Tibial artery (tissue), 4 donors: Measurements from ENCODE around the gene BFSP2.

Experiments
- DNase-seq, 2 donors: peaks; one replicate each; pipeline ENCODE4 v3.0.0-alpha.2; 2019
- H3K27ac ChIP-seq, 2 donors: fragments of 200-600 bp; sonication (generic) in 1 of 2; 1 replicate in 1 of 2; 2 replicates in 1 of 2; pipeline ENCODE4 v1.5.1; 2018 to 2019; ENCODE audit warnings: mild to moderate bottlenecking in 1 of 2
- H3K27me3 ChIP-seq, 2 donors: fragments of 200-600 bp; sonication (generic) in 1 of 2; one replicate each; pipeline versions ENCODE4 v1.5.1 to v1.6.0; 2016 to 2019
- H3K36me3 ChIP-seq, 3 donors: fragments of 200-600 bp; sonication (generic) in 2 of 3; one replicate each; pipeline ENCODE4 v1.5.1; 2016 to 2019; ENCODE audit warnings: mild to moderate bottlenecking in 2 of 3
- H3K4me1 ChIP-seq, 4 donors: fragments of 200-600 bp; sonication (generic) in 2 of 4; 1 replicate in 3 of 4; 2 replicates in 1 of 4; pipeline ENCODE4 v1.5.1; 2016 to 2019
- H3K4me3 ChIP-seq, 2 donors: fragments of 200-600 bp; sonication (generic) in 1 of 2; 1 replicate in 1 of 2; 2 replicates in 1 of 2; pipeline ENCODE4 v1.5.1; 2018 to 2019; ENCODE audit warnings: mild to moderate bottlenecking in 2 of 2
- H3K9me3 ChIP-seq, 3 donors: fragments of 200-600 bp; sonication (generic) in 1 of 3; one replicate each; pipeline ENCODE4 v1.5.1; 2016 to 2019
- CTCF ChIP-seq, 2 experiments: fragments of 200-600 bp in 1 of 2; fragments of 450-650 bp in 1 of 2; IDR thresholded peaks; one replicate each; pipeline ENCODE4 v1.5.1; 2017 to 2019; ENCODE audit warnings: antibody characterized with exemption in 2 of 2, mild to moderate bottlenecking in 1 of 2, moderate library complexity in 1 of 2
- intact Hi-C: fragments of 100-400 bp; cut with DNase I; formaldehyde crosslinking; loops from one replicate; pipeline ENCODE4 v1.15.0; 2023; ENCODE audit warnings: low total_unique reads

The BFSP2 gene

DNA sequence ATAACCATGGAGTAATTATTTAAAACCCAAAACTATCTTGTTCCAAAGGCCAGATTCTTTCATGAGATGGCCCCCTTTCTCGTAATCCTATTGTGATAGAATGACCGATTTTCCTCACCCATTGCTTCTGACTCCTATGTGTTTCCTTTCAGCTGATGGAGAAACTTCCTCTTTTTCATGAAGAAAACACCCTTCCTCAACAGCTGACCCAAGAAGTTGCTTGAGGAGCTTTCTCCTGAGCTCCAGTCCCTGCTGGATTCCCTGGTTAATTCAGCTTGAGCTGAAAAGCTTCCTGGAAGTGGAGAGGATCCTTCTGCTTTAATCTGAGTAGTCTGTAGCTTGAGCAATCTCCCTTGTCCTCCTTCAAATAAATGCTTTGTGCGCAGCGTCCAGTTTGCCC is 75.0 kb downstream of the BFSP2 start:
- H3K4me3 ChIP-seq, result no peak overlapping the region
- DNase-seq, result no peak
- no peaks in the 10 kb centered on the region for H3K36me3 ChIP-seq
- H3K4me1 ChIP-seq, result peaks cover 0 to 15% (median 7%) of the 10 kb centered on the region in 4 donors
- TF ChIP-seq CTCF (IDR thresholded peaks at IDR 0.05), result no peak
- H3K27me3 ChIP-seq, result no peaks in the 10 kb centered on the region
- H3K9me3 ChIP-seq, result no peaks in the 10 kb centered on the region
- intact Hi-C loops, result no loop called here
- no peak overlapping the region for H3K27ac ChIP-seq

- Histone ChIP-seq H3K4me3 (no peak overlapping the region), H3K27ac (no peak overlapping the region), H3K36me3 (no peaks in the 10 kb centered on the region), H3K9me3 (no peaks in the 10 kb centered on the region), H3K27me3 (no peaks in the 10 kb centered on the region), H3K4me1 (peaks cover 0 to 11% (median 7%) of the 10 kb centered on the region in 4 donors)
- TF ChIP-seq CTCF (IDR thresholded peaks at IDR 0.05), result no peak
- no peak for DNase-seq
- intact Hi-C loops, result no loop called here
Measured at GRCh38 chr3:133475245-133476010, 75.6 kb downstream of the BFSP2 start.

- no peaks in the 10 kb centered on the region for H3K27me3 ChIP-seq
- peaks cover 0 to 11% (median 7%) of the 10 kb centered on the region in 4 donors for H3K4me1 ChIP-seq
- no peaks in the 10 kb centered on the region for H3K36me3 ChIP-seq
- H3K27ac ChIP-seq, result no peak overlapping the region
- TF ChIP-seq CTCF (IDR thresholded peaks at IDR 0.05), result no peak
- H3K4me3 ChIP-seq, result no peak overlapping the region
- intact Hi-C loops, result no loop called here
- DNase-seq, result no peak
- no peaks in the 10 kb centered on the region for H3K9me3 ChIP-seq
Measured at GRCh38 chr3:133476971-133477375, 77.1 kb downstream of the BFSP2 start.

DNA sequence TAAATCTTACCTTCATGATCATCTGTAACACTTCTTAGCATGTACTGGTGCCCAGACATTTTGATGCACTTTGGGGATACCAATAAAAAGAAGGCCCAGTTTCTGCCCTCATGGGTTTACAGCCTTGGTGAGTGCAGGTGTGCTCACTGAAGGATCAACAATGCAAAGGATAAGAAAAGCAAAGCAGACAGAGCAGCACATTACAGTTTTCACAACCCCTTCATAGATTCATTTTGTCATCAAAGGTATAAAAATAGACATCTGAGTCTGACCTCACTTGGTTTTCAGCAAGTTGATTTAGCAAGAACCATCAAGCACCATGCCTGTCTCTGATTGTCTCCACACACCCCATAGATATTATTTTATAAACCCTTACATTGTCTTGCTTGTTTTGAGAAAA is 77.6 kb downstream of the BFSP2 start:
- intact Hi-C loops, result no loop called here

GRCh38 chr3:133478624-133479023 is 78.8 kb downstream of the BFSP2 start:
- intact Hi-C loops, result no loop called here
- Histone ChIP-seq H3K36me3 (no peaks in the 10 kb centered on the region), H3K27me3 (no peaks in the 10 kb centered on the region), H3K4me1 (peaks cover 0 to 11% (median 7%) of the 10 kb centered on the region in 4 donors), H3K4me3 (no peak overlapping the region), H3K9me3 (no peaks in the 10 kb centered on the region), H3K27ac (no peak overlapping the region)
- DNase-seq, result no peak
- no peak for TF ChIP-seq CTCF (IDR thresholded peaks at IDR 0.05)

More for the DNA sequence above, 77.6 kb downstream of the BFSP2 start:
- no peak overlapping the region for H3K27ac ChIP-seq
- H3K4me1 ChIP-seq, result peaks cover 0 to 11% (median 7%) of the 10 kb centered on the region in 4 donors
- DNase-seq, result no peak
- no peak overlapping the region for H3K4me3 ChIP-seq
- no peak for TF ChIP-seq CTCF (IDR thresholded peaks at IDR 0.05)
- no peaks in the 10 kb centered on the region for H3K36me3 ChIP-seq
- no peaks in the 10 kb centered on the region for H3K27me3 ChIP-seq
- no peaks in the 10 kb centered on the region for H3K9me3 ChIP-seq
